ENCODE results near the gene TMEM209.
"Not testable (repeated sequence)": the region's sequence is repeated elsewhere in the genome, so short reads cannot be mapped to it uniquely, and the experiment has no call there.

The TMEM209 gene

DNA sequence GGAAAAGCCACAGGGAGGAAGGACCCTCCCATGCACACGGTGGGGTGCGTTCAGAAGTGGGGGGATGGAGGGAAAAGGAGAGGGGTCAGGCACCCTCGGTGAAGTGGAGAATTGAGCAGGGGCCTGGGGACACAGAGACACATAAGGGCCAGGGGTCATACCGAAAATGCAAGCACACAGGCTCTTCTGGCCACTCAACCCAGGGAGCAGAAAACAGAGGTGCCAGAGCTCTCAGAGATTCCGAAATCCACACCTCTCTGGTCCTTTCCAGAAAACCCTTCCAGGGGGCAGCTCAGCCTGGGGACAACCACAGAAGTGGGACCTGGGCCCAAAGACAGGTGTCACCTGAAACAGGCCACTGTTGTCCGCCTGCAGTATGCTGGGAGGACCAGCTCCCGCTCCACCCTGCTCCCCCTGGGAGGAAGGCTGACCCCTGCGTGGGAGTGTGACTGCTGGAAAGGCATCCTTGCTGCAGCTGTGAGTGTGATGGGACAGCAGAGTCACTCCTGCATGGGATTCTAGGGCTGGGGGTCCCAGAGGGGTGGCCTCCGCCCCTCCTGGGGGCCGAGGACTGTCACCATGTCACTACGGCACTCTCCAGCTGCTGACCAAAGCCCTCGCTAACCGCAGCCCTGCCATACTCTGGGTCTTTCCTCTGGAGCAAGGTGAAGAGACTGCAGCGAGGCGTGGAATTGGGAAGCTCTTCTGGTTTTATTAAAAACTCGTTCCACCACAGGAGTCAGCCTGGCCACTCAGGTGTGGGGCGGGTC lies 63.1 kb downstream of the TMEM209 start:
- DNase-seq = no peak

DNA sequence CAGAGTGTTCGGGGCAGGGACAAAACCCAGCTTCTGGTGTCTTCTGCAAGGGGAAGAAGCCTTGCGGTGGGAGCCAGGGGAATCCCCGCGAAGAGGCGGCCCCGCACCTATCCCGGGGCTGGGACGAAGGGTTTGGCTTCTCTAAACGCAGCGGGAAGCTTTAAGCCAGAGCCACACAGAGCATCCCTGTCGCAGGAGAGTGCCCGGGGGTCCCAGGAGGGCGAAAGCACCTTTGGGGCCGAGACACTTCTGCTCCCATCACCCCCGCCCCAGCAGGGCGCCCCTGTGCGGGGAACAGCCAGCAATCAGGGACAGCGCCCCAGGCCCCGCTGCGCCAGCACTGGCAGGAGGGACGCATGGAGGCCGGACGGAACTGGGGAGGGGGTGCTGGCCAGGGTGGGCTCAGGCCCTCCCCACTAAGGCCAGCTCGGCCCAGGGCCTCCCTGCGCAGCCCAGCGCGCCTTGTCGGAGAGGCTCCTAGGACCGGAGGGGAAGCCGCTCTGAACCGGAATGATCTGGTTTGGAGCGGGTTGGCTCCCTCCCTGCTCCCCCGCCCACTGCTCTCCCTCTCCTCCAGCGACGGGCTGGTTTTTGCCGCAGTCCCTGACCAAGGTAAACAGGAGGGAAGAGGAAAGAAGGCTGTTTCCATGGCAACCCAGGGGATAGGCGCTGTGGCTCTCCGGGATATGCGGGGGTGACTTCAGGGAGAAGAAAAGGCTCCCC lies 63.9 kb downstream of the TMEM209 start:
- DNase-seq = peak in 4 of 5 donors; percentile 27 to 41 (median 29)

DNA sequence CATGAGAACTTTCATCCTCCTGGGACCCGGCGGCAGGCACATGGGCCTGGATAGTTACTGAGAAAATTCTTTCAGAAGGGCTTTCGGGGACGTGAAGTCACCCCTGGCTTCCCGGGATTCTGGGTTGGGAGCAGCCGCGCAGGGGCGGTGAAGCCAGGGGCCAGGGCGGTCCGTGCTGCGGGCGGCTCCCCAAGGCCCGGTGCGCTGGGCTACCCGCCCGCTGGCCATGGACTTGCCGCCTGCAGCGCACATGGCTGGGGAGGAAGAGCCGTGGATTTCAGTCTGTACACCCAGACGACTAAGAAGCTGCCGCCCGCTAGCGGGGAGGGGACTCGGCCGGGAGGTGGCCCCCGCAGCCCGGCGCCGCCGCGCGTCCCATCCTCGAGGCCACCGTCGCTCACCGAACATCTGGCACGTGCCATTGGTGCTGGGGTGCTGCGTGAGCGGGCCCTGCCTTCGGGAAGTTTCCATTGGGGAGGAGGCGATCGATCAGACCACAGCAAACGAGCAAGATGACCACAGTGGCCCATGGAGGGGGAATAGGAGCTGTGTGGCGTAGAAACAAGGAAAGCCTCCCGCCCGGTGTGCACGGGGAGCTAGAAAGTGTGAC lies 64.5 kb downstream of the TMEM209 start:
- DNase-seq = no peak

DNA sequence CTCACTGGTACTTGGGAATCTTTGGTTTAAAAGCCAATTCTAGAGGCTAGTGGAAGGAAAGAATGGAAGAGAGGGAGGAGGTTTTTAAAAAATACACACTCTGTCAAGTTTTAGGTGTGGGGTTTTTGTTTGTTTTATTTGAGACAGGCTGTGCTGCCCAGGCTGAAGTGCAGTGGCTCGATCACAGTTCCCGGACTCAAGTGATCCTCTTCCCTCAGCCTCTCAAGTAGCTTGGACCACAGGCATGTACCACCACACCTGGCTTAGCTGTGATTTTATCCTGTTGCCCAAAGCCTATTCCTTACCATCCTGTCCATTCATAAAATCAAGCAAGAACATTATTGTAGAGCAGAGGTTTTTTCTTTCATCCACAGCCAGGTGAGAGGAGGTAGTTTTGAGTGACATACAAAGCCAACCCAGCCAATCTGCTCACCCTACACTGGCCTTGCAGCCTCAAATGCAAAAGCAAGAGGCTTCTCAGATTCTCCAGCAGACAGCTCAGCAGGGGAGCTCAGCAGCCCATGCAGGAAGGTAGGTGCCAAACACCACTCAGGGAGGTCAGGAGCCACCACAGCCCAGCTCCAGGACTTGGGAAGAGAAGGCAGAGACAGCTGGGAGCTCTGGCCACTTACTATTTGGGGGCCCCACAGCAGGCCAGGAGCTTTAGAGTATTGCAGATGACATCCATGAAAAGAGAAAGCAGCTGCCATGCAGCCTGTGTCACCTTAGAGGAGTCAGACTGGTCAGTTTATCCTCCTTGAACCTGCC lies 65.8 kb downstream of the TMEM209 start:
- DNase-seq = no peak

DNA sequence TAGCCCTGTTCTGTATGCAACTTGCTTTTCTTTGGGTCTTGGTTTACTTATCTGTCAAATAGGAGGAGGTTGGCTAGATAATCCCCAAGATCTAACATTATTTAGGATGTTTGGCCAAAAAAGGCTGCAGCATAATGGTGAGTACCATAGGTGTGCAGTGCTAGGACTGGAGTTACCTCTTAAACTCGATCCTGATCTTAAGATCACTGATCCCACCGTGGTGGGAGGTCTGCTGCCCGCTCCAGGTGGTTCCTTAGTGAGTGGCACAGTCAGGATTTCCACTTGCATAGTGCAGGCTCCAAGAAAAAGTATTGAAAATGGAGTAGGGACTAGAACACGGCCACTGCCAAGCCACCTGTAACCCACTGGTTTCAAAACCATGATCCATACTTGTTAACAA lies 68.0 kb downstream of the TMEM209 start:
- DNase-seq = no peak

DNA sequence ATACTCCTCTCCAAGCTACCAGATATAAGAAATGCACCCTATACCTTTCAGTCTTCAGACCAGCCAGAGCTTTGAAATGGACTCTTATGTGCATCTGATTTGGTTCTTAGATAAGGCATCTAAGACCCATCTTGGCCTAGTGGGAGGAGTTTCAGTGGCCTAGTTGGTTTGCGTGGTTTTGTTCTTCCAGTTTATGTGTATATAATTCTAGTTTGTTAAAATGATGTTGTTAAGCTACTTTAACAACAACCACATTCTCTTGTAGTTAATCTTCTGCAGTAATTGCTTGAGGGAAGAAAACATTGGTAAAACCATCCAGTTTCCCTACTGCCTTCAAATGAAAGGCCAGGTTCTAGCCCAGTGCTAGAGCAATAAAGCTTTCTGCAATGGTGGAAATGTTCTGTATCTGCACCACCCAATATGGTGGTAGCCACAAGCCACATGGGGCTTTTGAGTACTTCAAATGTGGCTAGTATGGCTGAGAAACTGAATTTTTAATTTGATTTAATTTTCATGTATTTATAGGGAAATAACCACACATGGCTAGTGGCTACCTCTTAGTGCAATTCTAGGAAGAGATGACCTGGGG lies 68.5 kb downstream of the TMEM209 start:
- no peak for DNase-seq

DNA sequence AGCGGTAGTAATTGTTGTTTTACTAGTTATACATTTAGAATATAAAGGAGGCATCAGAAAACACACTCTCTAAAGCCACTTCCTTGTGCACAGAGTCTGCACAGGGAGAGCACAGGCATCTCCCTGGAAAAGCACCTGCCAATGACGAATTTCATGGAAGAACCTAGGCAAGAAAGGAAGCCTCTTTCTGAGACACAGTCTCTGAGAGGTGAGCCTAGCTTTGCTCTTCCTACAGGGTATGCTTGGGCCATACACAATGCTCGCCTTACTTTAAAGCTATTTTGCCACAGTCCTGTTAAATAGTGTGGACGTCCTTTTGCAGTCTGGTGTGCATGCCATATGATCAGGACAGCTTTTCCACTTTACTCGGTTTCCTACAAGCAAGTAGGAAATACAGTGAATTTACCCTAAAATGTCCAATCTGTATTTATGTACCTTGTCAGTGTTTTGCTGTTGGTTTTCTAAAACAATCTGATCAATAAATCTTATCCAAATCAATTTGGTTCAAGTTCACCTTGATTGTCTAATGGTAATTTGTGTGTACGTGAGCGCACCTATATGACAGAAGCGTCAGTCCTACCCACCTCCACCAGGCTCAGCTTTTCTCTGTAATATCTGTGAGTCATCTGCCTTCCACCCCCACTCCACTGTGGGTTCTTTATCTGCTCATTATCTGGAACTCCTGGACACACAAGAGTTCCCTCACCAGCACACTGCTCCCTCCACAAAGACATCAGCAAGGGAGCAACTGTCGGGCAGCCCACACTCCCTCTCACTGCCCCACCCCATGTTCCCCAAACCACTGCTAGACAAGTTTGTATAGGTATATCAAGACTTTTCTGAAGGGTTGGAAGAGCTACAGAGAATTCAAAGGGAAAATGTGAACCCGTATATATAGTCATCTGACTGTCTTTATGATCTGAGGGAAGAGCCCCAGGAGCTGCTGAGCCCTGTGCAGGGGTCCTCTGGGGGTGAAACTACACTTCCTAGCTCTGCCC lies 69.7 kb downstream of the TMEM209 start:
- DNase-seq = no peak

DNA sequence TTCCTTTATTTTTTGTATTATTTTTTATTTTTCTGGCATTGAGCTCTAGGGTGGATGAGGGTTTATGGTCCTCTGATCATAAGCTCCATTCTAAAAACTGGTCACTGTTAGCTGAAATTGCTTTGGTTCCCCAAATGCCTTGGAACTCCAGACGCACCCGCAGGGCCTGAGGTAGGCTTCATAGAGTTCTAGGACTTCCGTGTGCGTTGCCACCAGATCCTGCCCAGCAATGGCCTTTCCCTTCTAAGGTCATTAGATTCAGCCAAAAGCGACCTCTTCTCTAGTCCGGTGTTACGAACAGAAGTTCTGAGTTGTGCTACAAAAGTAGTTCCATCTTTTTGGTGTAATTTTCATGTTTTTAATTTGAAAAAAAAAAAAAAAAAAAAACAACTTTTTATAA lies 70.5 kb downstream of the TMEM209 start:
- DNase-seq = no peak

DNA sequence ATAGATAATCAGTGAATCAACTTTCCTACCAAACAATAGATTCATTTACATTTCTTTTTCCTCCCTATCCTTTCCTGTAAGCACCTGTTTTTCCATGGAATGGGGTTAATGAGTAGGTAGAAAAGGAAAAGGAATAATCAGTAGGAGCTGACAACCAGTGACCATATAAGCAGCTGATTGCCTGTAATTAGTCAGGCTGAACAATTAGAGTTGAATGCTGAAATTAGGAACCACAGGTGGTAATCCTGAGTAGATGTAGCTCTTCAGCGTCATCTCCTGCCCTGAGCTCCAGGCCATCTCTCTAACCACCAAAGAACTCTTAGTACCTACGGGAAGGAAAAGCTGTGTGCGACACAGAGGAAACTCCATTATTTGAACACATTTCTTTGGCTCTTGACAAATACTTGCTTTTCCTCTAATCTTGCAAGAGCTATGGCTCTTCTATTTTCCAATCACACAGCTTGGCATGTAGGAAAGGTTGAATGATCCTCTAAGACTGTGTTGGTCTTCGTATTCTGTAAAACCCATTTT lies 71.0 kb downstream of the TMEM209 start:
- no peak for DNase-seq

DNA sequence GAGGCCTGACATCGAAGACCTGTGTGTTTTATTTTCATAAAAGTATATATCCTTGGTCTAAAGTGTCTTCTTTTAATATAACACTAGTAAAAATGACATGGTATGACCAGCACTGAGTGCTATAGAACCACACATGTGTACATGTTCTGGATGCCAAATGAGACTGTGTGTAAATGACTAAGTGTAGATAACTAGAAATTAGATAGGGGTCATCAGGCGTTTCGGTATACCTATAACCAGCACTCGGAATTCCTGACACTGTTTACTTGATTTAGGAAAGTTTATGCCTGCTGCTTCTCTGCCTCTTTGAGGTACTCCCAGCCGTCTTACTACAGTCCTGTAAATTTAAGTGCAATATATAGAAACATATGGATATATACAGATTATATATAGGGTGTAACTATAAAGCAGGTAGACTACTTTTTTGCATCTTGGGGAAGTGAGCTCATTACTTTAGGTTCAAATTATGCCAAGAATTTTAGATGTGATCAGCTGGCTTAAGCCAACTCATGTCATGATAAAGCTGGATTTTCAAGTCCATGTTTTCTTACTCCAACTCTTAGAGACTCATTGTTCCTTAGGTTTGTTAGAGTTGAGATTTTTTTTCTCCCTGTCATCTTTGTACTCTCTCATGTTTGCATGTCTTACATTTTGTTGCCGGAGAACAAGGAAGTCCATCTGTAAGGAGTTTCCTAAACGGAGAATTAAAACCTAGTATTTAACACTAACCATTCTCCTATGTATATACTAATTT lies 72.0 kb downstream of the TMEM209 start:
- no peak for DNase-seq

DNA sequence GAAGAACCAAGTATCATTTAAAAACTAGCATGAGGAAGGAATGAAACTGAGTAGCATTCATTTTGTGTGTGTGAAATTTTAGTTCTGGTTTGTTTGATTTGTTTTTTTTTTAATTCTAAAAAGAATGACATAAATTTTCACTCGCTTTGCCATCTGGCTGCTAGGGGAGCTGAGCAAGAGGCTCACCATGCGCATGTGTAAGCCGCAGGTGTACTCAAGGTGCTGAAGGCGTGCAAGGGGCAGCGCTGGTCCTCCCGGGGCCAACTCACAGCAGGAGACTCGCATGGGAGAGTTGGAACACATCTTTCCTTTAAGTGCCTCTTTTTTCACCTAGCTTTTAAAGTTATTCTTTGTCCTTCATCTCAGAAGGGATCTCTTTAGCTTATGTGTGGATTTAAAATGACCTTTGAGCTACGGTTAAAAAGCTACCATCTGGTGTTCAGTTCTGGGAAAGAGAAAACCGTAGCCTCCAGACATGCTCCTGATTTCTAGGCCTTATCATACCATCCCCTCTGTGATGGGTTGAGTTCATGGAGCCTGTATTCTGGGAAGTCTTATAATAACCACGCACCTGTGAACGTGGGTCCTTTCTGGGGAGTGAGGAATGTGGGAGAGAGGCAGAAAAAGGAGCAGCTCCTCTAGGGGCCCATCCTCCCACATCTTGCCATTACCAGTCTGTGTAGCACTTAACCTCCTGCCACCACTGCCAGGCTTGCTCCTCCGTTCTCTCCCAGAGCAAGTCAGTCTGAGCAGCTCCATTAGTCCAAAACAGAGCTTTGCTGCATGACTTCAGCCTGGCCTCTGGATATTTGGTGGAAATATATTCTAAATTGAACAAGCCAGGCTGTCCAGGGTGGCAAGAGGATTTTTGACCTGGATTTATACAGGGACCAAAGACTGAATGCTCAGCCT lies 73.0 kb downstream of the TMEM209 start:
- no peak for DNase-seq

DNA sequence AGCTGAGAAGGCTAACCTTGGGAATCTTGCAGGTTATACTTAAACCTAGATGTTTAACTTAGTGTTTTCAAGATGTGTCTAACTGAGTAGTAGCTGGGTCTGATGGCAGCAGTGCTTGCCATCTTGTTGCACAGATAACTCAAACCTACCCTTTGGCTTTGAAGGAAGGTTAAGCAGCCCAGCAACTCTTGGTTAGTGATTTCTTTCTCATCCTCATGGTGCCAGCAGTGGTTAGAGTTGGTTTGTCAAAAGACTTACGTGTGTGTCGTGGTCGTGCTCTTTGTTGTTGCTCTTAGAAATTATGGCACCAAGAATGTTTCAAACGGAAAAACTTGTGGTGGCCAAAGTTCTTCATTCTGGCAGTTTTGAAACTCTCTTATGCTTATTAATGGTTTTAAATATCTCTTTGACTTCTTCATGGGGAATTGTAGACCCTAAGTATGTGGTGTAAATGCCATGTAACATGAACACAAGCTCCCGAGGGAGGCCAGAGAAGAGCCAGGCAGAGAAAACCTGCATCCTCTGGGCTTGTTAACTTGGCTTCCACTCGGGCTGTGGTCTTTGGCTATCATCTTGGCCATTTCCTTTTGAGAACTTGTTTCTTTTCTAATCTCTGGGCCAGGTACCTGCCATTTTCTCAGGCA lies 73.9 kb downstream of the TMEM209 start:
- no peak for DNase-seq

DNA sequence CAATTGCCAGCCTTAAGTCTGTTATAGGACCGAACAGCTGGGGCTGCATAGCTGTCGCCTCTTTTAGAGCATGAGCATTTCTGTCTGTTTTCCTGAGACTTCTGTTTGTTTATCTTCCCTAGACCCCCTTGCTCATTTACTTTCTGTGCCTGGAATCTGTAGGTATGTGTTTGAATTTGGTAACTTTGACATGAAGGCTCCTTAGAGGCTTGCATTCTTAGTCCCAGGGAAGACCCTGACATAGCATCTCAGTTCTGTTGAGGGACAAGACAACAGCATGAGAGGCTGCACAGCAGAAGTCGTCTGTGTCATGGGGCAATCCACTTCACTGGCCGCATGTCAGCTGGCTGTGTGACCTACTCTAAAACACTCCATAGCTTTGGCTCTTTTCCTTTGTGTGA lies 76.2 kb downstream of the TMEM209 start:
- DNase-seq = no peak

DNA sequence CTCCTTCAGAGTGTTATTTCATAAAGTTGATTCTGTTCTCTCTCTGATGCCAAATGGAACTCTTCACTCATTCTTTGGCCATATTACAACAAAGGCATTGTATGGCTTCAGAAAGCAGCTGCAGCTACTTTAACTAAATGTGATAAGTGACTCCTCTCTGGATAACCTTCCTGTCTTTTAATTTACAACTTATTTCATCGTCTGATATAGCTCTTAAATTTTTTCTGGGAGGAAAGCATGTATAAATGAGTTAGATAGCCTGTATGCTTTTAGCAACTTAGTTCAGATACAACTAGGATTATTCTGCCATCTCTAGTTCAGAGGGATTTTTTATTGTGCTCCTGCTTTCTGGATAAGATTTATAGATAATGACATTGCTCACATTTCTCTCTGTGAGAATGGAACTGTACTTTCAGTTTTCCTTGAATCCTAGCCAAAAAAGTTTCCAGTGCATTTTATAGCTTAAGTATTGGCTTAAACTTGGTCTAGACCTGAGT lies 77.3 kb downstream of the TMEM209 start:
- DNase-seq = no peak

DNA sequence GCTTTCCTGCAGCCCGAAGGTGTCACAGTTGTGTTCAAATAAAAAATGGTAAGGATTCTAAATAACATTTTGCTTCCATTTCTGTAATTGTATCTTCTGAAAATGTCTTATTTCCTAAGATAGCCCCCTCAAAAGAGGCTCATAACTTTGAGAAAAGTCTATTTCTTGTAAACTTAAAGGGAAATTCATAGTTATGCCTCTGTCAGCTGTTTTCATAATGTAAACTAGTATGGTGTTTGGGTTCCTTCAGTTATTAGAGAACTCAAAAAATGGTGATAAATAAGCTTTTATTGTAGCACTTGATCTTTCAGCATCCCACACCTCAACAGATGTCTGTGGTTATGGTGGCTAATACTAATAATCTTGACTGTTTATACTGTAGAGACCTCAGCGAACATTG lies 77.8 kb downstream of the TMEM209 start:
- DNase-seq = no peak

DNA sequence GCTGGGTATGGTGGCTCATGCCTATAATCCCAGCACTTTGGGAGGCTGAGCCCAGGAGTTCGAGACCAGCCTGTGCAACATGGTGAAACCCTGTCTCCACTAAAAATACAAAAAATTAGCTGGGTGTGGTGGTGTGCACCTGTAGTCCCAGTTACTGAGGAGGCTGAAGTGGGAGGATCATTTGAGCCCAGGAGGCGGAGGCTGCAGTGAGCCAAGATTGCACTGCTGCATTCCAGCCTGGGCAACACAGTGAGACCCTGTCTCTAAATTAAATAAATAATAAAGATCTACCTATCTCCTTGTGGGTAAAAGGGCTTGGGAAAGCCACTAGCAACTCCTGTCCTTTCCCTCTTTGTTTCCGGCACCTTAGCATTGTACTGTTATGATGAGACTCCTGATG lies 78.4 kb downstream of the TMEM209 start:
- not testable (repeated sequence) for DNase-seq

DNA sequence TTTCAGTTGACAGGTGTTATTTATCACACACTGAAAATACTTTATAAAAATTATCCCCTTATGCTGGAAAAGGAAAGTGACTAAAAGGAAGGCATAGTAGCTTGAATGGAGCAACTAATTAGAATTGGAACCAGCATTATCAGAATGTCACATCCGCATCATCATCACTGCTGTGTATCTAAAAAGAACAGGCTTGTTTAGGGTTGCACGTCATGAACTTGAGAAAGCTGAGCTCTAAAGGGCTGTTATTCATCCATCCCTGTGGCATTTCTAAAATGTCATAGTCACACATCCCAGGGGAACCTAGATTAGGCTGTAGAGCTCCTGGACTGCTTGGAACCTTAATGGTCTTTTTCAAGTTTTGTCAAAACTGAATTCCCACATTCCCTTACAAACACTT lies 80.5 kb downstream of the TMEM209 start:
- no peak for DNase-seq

DNA sequence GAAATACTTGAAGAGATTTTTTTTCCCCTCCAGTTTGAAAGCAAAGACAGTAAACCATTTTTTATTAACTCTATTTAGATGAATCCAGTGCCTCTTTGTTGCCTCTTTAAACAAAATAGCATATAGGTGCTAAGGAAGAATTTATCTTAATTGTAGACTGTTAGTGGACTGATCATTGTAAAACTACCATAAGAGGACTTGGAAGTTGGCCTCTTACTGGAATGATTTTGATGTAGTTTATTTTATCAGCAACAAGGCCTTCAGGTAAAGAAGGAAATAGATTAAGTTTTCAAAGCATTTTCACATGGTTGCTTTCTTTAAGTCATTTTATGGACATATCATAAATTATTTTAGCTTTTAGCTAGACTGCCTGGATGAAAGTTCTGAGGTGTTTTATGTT lies 81.7 kb downstream of the TMEM209 start:
- DNase-seq = no peak

DNA sequence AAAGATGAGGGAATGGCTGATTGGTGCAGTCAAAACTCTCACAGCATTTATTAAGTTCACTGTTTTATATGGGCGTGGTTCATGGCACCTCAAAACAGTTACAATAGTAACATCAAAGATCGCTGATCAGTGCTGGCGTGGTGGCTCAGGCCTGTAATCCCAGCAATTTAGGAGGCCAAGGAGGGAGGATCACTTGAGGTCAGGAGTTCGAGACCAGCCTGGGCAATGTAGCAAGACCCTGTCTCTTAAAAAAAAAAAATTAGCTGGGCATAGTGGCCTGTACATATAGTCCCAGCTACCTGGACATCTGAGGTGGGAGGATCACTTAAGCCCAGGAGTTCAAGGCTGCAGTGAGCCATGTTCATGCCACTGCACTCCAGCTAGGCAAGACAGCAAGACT lies 86.4 kb downstream of the TMEM209 start:
- no peak for DNase-seq
